GM18951 (cell line): Measurements from ENCODE around the gene SDF2L1.

Experiments used
- POLR2A ChIP-seq: IDR thresholded peaks from 4 replicates; pipeline ENCODE4 v1.6.1; 2011; ENCODE audit warnings: mild to moderate bottlenecking; ENCODE audit not compliant: insufficient read length, insufficient read depth; ENCODE audit errors: extremely low read depth
- in situ Hi-C: fragments of 300-500 bp; cut with MboI; formaldehyde crosslinking; loops from one replicate; pipeline ENCODE4 v1.12.0; 2022; ENCODE audit warnings: low sequenced_read_pairs, mixed read lengths, inconsistent platforms; ENCODE audit not compliant: unreplicated experiment

Gene SDF2L1

GRCh38 chr22:21626073-21626734 lies 15.9 kb upstream of the SDF2L1 start:
- no peak for TF ChIP-seq POLR2A

DNA sequence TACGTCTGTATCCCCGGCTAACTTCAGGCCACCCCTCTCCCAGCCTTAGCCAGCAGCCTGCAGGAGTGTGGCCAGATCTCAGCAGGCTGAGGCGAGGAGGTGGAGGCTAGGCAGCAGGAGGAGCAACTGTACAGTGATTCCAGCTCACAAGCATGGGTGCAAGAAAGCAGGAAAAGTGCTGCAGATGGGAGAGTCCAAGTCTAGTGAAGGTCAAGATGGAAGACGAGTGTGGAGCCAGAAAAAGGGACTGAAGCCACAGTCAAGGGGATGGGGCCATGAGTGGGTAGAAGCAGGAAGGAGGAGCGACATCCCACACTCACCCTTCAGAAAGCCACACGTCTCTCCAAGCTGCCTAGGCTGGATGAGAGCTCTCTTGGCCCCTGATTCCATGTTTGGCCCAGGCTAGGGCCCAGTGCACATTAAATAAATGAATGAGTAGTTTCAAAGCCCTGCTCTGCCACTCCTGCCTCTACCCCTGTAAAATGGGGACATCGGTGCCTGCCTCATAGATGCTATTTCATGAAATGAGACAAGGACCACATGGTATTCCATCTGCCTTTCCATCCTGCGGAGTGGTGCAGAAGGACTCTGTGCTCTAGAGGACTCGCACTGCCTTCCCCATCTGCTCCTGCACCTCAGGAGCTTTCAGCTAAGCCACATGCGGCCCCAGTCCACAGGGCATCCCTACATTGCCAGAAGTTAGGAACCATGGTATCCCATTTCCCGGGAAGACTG lies 15.2 kb upstream of the SDF2L1 start:
- TF ChIP-seq POLR2A: peak; percentile 33
- in situ Hi-C loops: loop anchor here (25.0 kb wide), 1 partner anchor 215 kb away; the partner anchor contains the start of gene HIC2

More at GRCh38 chr22:21626073-21626734, 15.9 kb upstream of the SDF2L1 start:
- in situ Hi-C loops: loop anchor here (25.0 kb wide), 1 partner anchor 214 kb away; the partner anchor contains the start of gene HIC2

GRCh38 chr22:21628386-21629254 lies 13.5 kb upstream of the SDF2L1 start:
- no peak for TF ChIP-seq POLR2A
- in situ Hi-C loops: loop anchor here (25.0 kb wide), 1 partner anchor 216 kb away; the partner anchor contains the start of gene HIC2

GRCh38 chr22:21629255-21630149 lies 12.6 kb upstream of the SDF2L1 start, which contains the start of gene YDJC:
Gene YDJC, minus strand, starts transcription at chr22:21630022. Its CDS starts 8 bp downstream, at chr22:21630014.
- in situ Hi-C loops: loop anchor here (25.0 kb wide), 1 partner anchor 217 kb away; the partner anchor contains the start of gene HIC2
- TF ChIP-seq POLR2A: peak; percentile 83

GRCh38 chr22:21631025-21631424 lies 11.1 kb upstream of the SDF2L1 start:
- in situ Hi-C loops: loop anchor here (25.0 kb wide), 1 partner anchor 219 kb away; the partner anchor contains the start of gene HIC2
- no peak for TF ChIP-seq POLR2A

DNA sequence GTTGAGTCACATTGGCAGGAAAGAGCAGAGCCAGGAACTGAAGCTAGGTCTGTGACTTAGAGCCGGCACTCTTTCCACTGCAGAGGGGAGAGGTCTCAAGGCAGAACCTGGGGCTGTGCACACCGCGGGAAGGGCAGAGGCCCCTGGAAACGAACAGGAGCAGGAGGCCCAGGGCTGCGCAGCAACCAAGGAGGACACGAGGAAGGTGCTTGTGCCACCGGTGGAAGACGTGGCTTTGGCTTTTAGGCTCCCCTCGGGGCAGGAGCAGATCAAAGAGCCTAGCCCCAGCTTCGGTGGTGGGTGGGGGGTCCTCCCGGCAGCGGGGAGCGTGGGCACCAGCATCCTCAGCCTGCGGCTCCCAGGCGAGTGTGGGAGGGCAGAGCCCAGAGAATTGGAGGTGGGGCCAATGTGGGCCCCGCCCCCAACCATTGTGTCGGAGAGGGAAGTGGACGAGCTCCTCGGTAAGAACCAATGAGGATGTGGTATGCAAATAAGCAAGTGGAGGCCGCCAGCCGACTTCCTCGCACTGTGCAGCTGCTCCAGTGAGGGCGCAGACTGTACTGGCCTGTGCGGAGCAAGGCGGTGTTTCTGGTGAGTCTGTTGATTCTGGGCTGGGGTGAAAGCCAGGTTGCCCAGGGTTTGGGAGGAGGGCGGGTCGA lies 9.7 kb upstream of the SDF2L1 start, which contains the start of gene CCDC116:
Gene CCDC116 (plus strand): TSS at position 524 of the 659 bp plus-strand sequence. CDS start 422 bp downstream, outside the sequence.
- in situ Hi-C loops: loop anchor here (25.0 kb wide), 1 partner anchor 220 kb away; the partner anchor contains the start of gene HIC2
- no peak for TF ChIP-seq POLR2A

GRCh38 chr22:21632931-21633330 lies 9.2 kb upstream of the SDF2L1 start:
- in situ Hi-C loops: loop anchor here (25.0 kb wide), 1 partner anchor 221 kb away; the partner anchor contains the start of gene HIC2

GRCh38 chr22:21633481-21633880 lies 8.6 kb upstream of the SDF2L1 start:
- in situ Hi-C loops: loop anchor here (25.0 kb wide), 1 partner anchor 221 kb away; the partner anchor contains the start of gene HIC2
- no peak for TF ChIP-seq POLR2A

More at GRCh38 chr22:21632931-21633330, 9.2 kb upstream of the SDF2L1 start:
- TF ChIP-seq POLR2A: no peak

DNA sequence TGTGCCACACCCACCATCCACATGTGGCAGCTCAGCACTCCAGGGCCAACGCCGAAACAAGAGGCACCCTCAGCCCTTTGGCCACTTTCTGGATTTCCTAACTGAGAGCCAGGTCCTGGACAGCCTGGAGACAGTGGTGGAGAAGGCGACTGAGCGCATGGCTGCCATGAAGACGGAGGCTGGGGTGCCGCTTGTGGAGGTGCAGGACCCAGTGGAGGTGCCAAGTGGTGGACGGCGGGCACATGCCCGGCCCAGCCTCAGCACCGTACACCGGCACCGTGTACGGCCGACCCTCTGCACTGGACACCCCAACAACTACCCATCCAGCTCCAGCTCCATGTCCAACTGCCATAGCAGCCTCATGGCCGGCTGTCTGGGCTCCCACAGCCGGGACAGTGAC lies 8.0 kb upstream of the SDF2L1 start:
- no peak for TF ChIP-seq POLR2A
- in situ Hi-C loops: loop anchor here (25.0 kb wide), 1 partner anchor 222 kb away; the partner anchor contains the start of gene HIC2

DNA sequence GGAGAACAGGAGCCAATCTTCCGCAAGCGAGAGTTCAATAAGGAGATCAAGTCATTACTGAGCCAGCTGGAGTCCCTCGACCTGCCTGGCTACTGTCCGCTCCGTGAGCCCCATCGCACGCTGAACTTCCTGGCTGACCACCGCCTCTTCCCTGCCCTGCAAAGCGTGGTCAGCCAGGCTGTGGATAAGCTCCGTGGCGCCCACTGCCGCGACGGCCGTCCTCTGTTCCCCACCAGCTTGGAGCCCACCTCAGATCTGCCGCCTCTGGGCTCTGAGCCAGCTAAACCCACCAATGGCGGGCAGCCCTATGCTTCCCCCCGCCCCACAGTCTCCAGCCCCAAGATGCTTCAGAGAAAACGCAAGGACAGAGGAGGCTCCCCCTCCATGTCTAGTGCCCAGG lies 7.3 kb upstream of the SDF2L1 start:
- in situ Hi-C loops: loop anchor here (25.0 kb wide), 1 partner anchor 223 kb away; the partner anchor contains the start of gene HIC2
- no peak for TF ChIP-seq POLR2A
